Measurements from ENCODE around the gene TP53I3.
"Not testable (repeated sequence)": the region's sequence is repeated elsewhere in the genome, so short reads cannot be mapped to it uniquely, and the experiment has no call there.

The TP53I3 gene, protein sequence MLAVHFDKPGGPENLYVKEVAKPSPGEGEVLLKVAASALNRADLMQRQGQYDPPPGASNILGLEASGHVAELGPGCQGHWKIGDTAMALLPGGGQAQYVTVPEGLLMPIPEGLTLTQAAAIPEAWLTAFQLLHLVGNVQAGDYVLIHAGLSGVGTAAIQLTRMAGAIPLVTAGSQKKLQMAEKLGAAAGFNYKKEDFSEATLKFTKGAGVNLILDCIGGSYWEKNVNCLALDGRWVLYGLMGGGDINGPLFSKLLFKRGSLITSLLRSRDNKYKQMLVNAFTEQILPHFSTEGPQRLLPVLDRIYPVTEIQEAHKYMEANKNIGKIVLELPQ

DNA sequence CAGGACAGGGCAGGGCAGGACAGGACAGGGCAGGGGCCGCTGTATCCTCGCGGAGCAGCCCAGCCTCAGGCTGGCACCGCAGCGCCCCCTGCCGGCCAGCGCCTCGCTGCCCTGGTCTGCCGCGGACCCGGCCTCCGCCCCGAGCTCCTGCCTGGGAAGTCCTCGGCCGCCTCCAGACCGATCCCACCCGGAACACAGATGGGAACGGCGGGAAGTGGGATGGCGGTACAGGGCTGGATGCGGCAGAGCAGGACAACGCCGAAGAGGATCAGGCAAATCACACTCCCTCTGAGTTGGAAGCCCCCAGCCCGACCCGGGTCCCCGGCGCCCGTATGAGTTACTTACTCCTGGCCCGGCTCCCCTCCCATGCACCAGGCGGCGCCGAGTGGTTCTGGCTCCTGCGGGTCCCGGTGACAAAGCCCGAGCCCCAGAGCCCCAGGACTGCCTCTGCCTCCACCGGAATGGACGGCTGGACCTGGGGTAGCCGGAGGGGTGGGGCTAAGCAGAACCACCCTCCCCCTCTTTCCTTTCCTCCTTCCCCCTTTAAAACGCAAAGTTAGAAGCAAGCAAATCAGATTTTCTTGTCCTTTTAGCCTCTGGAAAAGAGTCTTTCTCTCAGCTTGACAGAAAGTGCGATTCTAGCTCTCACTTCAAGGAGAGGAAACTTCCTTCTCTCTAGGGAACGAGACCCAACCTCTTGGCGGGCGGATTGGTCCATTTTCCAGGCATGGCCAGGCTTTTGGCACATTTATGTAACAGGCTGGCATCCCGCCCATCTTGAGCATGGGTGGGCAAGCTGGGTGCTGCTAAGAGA is at the start of gene TP53I3:
Gene TP53I3 (minus strand): TSS at position 449 of the 814 bp plus-strand sequence. CDS start 508 bp downstream, outside the sequence.
- peak in 13 of 14 donors; percentile 64 to 90 (median 75) for DNase-seq

- DNase-seq = no peak
These were observed 47.9 kb upstream of the TP53I3 start for GRCh38 chr2:24132543-24132942.

GRCh38 chr2:24125956-24126355 is 41.3 kb upstream of the TP53I3 start:
- DNase-seq = no peak

- peak in 6 of 14 donors; percentile 26 to 74 (median 61) for DNase-seq
These were observed 39.4 kb upstream of the TP53I3 start for GRCh38 chr2:24123922-24124580.

DNA sequence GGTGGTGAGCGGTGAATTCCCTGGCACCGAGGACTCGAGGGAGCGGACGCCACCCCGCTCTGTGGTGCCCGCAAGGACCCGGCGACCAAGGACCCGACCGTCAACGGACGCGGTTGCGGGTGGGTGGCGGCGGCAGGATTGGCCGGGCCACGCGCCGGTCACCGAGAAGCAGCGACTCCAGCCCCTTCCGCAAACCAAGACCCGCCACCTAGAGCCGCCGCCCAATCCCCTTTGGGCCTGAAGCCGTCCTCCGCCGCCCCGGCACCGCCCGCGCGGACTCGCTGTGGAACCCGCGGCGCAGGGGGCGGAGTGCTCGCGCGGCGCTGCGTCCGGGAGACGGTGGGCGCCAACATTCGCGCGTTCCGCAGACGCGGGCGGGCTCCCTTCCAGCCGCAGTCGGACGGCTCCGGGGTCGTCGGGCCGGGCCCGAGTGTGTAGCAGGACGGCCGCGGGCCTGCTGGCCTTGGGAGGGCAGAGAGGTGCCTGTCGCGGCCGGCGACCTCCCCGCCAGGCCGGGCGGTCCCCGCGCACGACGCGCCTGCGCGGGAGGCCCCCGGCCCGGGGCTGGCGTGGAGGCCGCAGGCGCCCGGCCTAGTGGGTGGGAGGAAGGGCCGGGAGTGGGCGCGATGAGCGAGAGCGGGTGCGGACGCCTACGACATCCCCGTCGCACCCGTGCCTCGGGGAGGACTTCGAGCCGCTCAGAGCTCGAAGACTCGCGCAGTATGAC is 38.7 kb upstream of the TP53I3 start, which contains the start of the genes FAM228B and PFN4:
Gene FAM228B (plus strand): TSS at position 275 of the 727 bp plus-strand sequence. CDS start 893 bp downstream, outside the sequence.
Gene PFN4 (minus strand): TSS at position 140 of the 727 bp plus-strand sequence. CDS start 799 bp downstream, outside the sequence.
- peak; percentile 49 to 90 (median 80) for DNase-seq

GRCh38 chr2:24122366-24123194 is 37.9 kb upstream of the TP53I3 start:
- peak in 1 of 14 donors; percentile 49 for DNase-seq

DNA sequence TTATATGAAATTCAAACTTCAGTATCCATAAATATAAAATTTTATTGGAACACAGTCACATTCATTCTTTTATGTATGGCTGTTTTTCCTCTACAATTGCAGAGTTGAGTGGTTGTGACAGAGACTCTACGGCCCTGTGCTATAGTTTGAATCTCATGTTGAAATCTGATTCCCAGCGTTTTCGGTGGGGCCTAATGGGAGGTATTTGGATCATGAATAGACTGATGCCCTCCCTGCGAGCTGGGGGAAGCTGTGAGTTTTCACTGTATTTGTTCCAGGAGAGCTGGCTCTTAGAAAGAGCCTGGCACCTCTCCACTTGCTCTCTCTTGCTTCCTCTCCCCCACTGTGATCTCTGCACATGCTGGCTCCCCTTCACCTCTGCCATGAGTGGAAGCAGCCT is 36.8 kb upstream of the TP53I3 start:
- no peak for DNase-seq

DNA sequence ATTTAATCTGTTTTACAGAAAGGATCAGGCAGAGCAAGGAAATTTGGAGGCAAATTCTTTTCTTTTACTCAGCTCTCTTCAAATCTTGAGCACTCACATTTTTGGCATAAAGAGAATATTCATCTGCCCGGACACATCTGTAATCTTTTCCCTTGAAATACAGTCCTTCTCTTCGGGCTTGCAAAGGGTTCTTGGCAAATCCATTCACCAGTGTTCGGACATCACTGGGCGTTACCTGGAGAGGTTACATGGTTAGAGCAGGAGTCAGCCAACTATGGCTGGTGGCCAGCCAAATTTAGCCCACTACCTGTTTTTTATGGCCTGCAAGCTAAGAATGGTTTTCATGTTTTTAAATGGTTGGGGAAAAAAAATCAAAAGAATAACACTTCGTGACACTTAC is 36.4 kb upstream of the TP53I3 start:
- no peak for DNase-seq

DNA sequence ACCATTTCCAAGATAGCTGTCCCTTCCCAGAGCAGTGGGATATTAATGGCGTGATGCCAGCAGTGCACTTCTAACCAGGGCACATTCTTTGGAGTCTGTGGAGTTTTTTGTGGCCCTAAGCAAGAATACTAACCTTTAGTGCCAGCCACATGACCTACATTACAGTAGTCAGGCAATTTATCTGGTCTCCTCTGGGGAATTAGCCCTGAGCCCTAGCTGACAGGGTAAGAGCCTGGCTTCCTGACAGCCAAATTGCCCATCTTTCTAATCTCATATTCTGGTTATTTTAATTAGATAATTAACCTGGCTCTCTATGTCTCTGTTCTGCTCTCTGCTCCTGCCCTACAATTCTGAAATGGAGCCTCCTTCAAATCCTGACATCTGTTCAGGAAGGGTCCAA is 33.3 kb upstream of the TP53I3 start:
- DNase-seq = no peak

DNA sequence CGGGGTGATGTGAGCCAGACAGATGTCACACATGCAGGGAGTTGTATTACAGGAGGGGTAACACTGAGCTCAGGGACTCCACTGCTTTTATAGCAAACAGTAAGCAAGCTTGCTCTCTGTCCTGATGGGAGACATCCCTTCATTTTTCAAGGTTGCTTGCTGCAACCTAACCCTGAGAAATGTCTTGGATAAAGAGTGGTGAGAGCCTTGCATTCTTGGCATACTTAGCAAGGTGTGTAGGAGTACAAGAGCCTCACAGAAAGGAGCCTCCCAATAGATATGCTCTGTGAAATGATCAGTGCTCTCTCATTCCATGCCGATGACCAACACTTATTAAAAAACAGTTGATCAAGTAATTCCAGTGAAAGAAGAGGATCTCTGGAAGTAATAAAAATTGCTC is 30.4 kb upstream of the TP53I3 start:
- DNase-seq = no peak

GRCh38 chr2:24111407-24111901 is 26.8 kb upstream of the TP53I3 start:
- DNase-seq = no peak

DNA sequence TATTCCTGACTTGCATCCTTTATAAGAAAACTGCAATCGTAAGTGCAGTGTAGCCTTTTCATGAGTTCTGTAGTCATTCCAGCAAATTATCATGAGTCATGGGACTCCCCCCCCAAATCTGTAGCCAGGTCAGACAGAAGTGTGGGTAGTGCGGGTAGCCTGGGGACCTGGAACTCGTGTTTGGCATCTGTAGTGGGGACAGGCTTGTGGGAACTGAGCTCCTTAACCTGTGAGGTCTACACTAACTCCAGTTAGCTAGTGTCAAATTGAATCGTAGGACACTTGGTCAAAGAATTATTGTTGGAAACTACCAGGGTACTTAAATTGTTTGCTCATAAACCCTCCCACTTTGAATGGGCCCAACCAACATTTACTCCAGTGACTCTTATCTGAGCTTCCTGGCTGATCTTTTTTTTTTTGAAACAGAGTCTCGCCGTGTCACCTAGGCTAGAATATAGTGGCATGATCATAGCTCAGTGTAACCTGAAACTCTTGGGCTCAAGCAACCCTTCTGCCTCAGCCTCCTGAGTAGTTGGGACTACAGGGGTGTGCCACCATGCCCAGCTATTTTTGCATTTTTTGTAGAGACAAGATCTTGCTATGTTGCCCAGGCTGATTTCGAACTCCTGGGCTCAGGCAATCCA is 26.1 kb upstream of the TP53I3 start:
- DNase-seq = no peak

- DNase-seq = not testable (repeated sequence)
These were observed 24.8 kb upstream of the TP53I3 start for GRCh38 chr2:24109431-24109830.

- no peak for DNase-seq
These were observed 22.7 kb upstream of the TP53I3 start for GRCh38 chr2:24107336-24107735.

DNA sequence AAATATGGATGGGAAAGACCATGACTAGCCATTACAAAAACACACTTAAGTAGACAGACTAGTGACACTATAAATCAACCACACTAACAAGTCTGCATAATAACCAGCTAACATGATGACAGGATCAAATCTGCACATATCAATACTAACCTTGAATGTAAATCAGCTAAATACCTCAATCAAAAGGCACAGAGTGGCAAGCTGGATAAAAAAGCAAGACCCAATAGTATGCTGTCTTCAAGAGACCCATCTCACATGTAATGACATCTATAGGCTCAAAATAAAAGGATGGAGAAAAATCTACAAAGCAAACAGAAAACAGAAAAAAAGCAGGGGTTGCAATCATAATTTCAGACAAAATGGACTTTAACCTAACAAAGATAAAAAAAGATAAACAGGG is 22.2 kb upstream of the TP53I3 start:
- DNase-seq = no peak

- no peak for DNase-seq
These were observed 21.2 kb upstream of the TP53I3 start for GRCh38 chr2:24105816-24106215.

DNA sequence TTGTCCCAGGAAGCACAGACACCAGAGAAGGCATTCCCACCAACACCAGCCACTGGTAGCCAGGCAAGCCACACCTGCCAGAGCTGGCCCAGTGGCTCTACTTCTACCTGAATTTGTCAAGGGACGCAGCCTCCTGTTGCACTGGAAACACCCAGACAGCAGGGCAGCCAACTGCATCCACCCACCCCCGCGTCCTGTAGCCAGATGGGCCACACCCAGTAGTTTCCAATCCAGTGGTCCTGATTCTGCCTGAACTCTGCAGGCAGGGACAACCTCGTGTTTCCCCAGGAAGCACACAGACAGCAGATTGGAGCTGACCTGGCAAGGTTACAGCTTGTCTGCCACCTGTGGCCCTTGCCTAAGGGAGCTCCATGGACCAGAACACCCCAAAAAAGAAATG is 20.3 kb upstream of the TP53I3 start:
- DNase-seq = no peak

- no peak for DNase-seq
These were observed 19.5 kb upstream of the TP53I3 start for GRCh38 chr2:24104110-24104650.

GRCh38 chr2:24102677-24103076 is 18.0 kb upstream of the TP53I3 start:
- DNase-seq = no peak

DNA sequence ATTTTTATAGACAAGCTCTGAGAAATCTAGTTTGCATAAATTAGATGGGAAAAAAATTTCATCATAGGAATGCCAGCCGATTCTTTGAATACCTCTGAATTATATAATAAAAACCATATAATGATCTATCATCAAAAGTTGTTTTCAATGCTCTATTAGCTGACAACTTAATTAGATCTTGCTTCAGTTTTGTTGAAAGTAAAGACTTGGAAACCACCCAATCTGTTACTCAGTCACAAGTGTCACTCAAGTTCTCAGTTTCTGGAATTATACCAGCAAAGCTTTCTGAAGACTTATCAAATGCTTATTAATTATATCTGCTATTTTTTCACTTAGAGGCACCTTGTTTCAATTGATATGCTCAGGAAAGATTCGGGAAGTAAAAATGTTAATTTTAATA is 17.4 kb upstream of the TP53I3 start:
- DNase-seq = no peak
